A549 (cell line): ENCODE results near the gene RGS6. TPM values are rescaled to one million over a fixed set of nuclear protein-coding genes. Genes with fewer than 3 reads are reported as not detected.
"Not testable (repeated sequence)": the region's sequence is repeated elsewhere in the genome, so short reads cannot be mapped to it uniquely, and the experiment has no call there.

Experiments
- ATAC-seq, 2 experiments: fragments of 200-7000 bp in 1 of 2; fragments of >200 bp in 1 of 2; cut with Nextera tagmentation in 1 of 2; cut with Tn5 transposase in 1 of 2; 3 replicates each; pipeline versions ENCODE4 v1.8.0 to v1.9.1; 2018 to 2020; ENCODE audit warnings: mild to moderate bottlenecking in 1 of 2, moderate library complexity in 1 of 2
- CTCF ChIA-PET: fragments of 300-600 bp; sonication (Branson Sonifier 250); formaldehyde crosslinking; extraction: SDS; loops from one replicate; lab custom pipeline; 2021; ENCODE audit warnings: antibody characterized with exemption, inconsistent platforms; lab: Yijun Ruan, JAX
- POLR2A ChIA-PET: fragments of 350-600 bp; formaldehyde crosslinking; extraction: SDS; loops from one replicate; lab custom pipeline; 2021; ENCODE audit warnings: antibody characterized with exemption, inconsistent platforms; lab: Yijun Ruan, JAX
- DNase-seq, 2 experiments: peaks; one replicate each; pipeline versions ENCODE4 v3.0.0 to v3.0.0-alpha.2; 2011 to 2016; ENCODE audit warnings: low read depth in 1 of 2, low spot score in 1 of 2
- FAIRE-seq: peaks from 2 replicates; lab custom pipeline; 2011; peaks lifted over from hg19 to GRCh38; lab: Jason Lieb, UNC
- H3K27ac ChIP-seq, 2 experiments: fragments of >200 bp; sonication (Bioruptor Twin); formaldehyde crosslinking; 3 replicates each; pipeline ENCODE4 v1.5.1; 2016 to 2017
- H3K4me1 ChIP-seq: fragments of >200 bp; sonication (Bioruptor Twin); formaldehyde crosslinking; 3 replicates; pipeline ENCODE4 v1.6.1; 2016
- H3K4me2 ChIP-seq: fragments of >200 bp; sonication (Bioruptor Twin); formaldehyde crosslinking; 3 replicates; pipeline ENCODE4 v1.6.1; 2016
- H3K4me3 ChIP-seq: fragments of >200 bp; sonication (Bioruptor Twin); formaldehyde crosslinking; 3 replicates; pipeline ENCODE4 v1.5.1; 2016
- H3K9me3 ChIP-seq: fragments of >200 bp; sonication (Bioruptor Twin); formaldehyde crosslinking; 3 replicates; pipeline ENCODE4 v1.6.1; 2016
- ATOH8 ChIP-seq: fragments of 250-450 bp; sonication (Bioruptor Pico); IDR thresholded peaks from 2 replicates; pipeline ENCODE4 v1.5.0; 2020; ENCODE audit warnings: low read depth, mild to moderate bottlenecking, moderate library complexity
- BCL3 ChIP-seq: fragments of >200 bp; sonication (Bioruptor Twin); formaldehyde crosslinking; IDR thresholded peaks from 3 replicates; pipeline ENCODE4 v1.6.1; 2016
- BHLHE40 ChIP-seq: IDR thresholded peaks from 2 replicates; pipeline ENCODE4 v1.6.1; 2012; ENCODE audit warnings: low read depth, low read length, inconsistent platforms
- CHD4 ChIP-seq: fragments of 200-600 bp; sonication (generic); IDR thresholded peaks from 2 replicates; pipeline ENCODE4 v1.6.1; 2016; ENCODE audit warnings: antibody characterized with exemption, mild to moderate bottlenecking, borderline replicate concordance
- ESRRA ChIP-seq: fragments of 150-350 bp; IDR thresholded peaks from 2 replicates; pipeline ENCODE4 v1.6.1; 2014; ENCODE audit warnings: mild to moderate bottlenecking, low read length, borderline replicate concordance
- FOSL2 ChIP-seq, 2 experiments: fragments of 450-650 bp in 1 of 2; fragments of >200 bp in 1 of 2; sonication (Bioruptor Twin) in 1 of 2; formaldehyde crosslinking; IDR thresholded peaks; 2 replicates each; pipeline versions ENCODE4 v1.5.0 to v1.6.1; 2016 to 2020; ENCODE audit warnings: mild to moderate bottlenecking in 1 of 2, moderate library complexity in 1 of 2
- FOXS1 ChIP-seq: fragments of 250-450 bp; sonication (Bioruptor Pico); IDR thresholded peaks from 2 replicates; pipeline ENCODE4 v1.5.0; 2020; ENCODE audit warnings: mild to moderate bottlenecking, moderate library complexity
- HEYL ChIP-seq: fragments of 250-450 bp; sonication (Bioruptor Pico); IDR thresholded peaks from 2 replicates; pipeline ENCODE4 v1.8.0; 2021; ENCODE audit warnings: mild to moderate bottlenecking, moderate library complexity
- HOXB5 ChIP-seq: fragments of 250-450 bp; sonication (Bioruptor Pico); IDR thresholded peaks from 2 replicates; pipeline ENCODE4 v1.5.0; 2020; ENCODE audit warnings: mild to moderate bottlenecking, moderate library complexity
- KDM1A ChIP-seq: fragments of 200-600 bp; sonication (generic); IDR thresholded peaks from 2 replicates; pipeline ENCODE4 v1.6.1; 2016; ENCODE audit warnings: low read depth, mild to moderate bottlenecking
- KDM5A ChIP-seq: fragments of 200-600 bp; sonication (generic); IDR thresholded peaks from 2 replicates; pipeline ENCODE4 v1.6.1; 2016; ENCODE audit warnings: antibody characterized with exemption, mild to moderate bottlenecking
- MAFK ChIP-seq: fragments of 450-650 bp; IDR thresholded peaks from 2 replicates; pipeline ENCODE4 v1.6.1; 2014; ENCODE audit not compliant: partially characterized antibody
- POLR2A ChIP-seq: IDR thresholded peaks from 2 replicates; pipeline ENCODE4 v1.6.1; 2012; ENCODE audit warnings: mild to moderate bottlenecking, low read length
- ZC3H11A ChIP-seq: fragments of 450-650 bp; IDR thresholded peaks from 2 replicates; pipeline ENCODE4 v1.6.1; 2014; ENCODE audit warnings: antibody characterized with exemption, mild to moderate bottlenecking
- WGBS: methylation state at CpG from one replicate; pipeline ENCODE4 v1.1.6; 2017; ENCODE audit errors: missing lambda C conversion rate; 5-methylcytosine and 5-hydroxymethylcytosine counted together
- polyA plus RNA-seq, 4 experiments: library from polyadenylated mRNA; depleted of rRNA in 3 of 4; stranded (reverse); fragments of >200 nt; fragmentation: RNase III in 1 of 4; extraction: RNeasy Plus Mini Kit Qiagen cat#74134 plus additional on column Dnase treatment in 1 of 4; gene quantifications; 2 replicates in 3 of 4; 3 replicates in 1 of 4; pipeline ENCODE4 v1.2.3, GENCODE V29; 2011 to 2017

Gene RGS6
- polyA plus RNA-seq, 2 of the 4 experiments (the other 2 are of a cell fraction): not detected

GRCh38 chr14:72471346-72471745 is 539.1 kb downstream of the RGS6 start:
- DNase-seq (no peak), FAIRE-seq (no peak), ATAC-seq (0 out of 6 replicates have a peak, but pooled peaks of 1 of the 2 experiments have one; percentile 34)
- no peak overlapping the region for H3K4me2 ChIP-seq
- WGBS: 19% methylated on average over 6 of the region's 6 CpGs
- TF ChIP-seq FOSL2 (IDR thresholded peaks at IDR 0.05) (no peak), FOSL2 (CRISPR knock-in tag; IDR thresholded peaks at IDR 0.05) (no peak), BHLHE40 (no peak), MAFK (no peak)
- H3K4me3 ChIP-seq: no peak overlapping the region
- no peaks in the 10 kb centered on the region for H3K9me3 ChIP-seq
- no peak overlapping the region for H3K27ac ChIP-seq
- no peaks in the 10 kb centered on the region for H3K4me1 ChIP-seq
- ChIA-PET POLR2A (no interaction called here), CTCF (no interaction called here)

- ATAC-seq (peak in 1 of 2 experiments; percentile 53; a peak in 3 of 6 replicates), FAIRE-seq (no peak)
Measured at GRCh38 chr14:72472845-72473244, 540.6 kb downstream of the RGS6 start.

GRCh38 chr14:72476657-72477499 is 544.6 kb downstream of the RGS6 start:
- POLR2A ChIA-PET: no interaction called here
- Histone ChIP-seq H3K9me3 (no peaks in the 10 kb centered on the region), H3K27ac (no peak overlapping the region), H3K4me1 (no peaks in the 10 kb centered on the region), H3K4me2 (peak overlapping the region; percentile 47), H3K4me3 (no peak overlapping the region)
- CTCF ChIA-PET: interaction anchor here (1.1 to 2.3 kb wide), 3 partner anchors 11 to 40 kb away, joined by 4 to 9 read pairs (median 4); no protein-coding TSS in a partner anchor
- DNase-seq (peak in 1 of 2 experiments; percentile 1), FAIRE-seq (no peak), ATAC-seq (no peak)
- TF ChIP-seq POLR2A (no peak), ATOH8 (CRISPR knock-in tag) (no peak), MAFK (no peak), CHD4 (no peak)
- 2% methylated on average over 8 of the region's 8 CpGs for WGBS

More at GRCh38 chr14:72472845-72473244, 540.6 kb downstream of the RGS6 start:
- no peak for TF ChIP-seq KDM5A
- TF ChIP-seq FOXS1: no peak
- TF ChIP-seq ESRRA: no peak
- no peak for TF ChIP-seq BCL3
- TF ChIP-seq HOXB5 (CRISPR knock-in tag): no peak
- TF ChIP-seq HEYL (CRISPR knock-in tag): no peak
- TF ChIP-seq KDM1A: no peak
- TF ChIP-seq ZC3H11A: no peak
- DNase-seq: peak in 1 of 2 experiments; percentile 19
- Histone ChIP-seq H3K4me2 (no peak overlapping the region), H3K27ac (no peak overlapping the region), H3K9me3 (no peaks in the 10 kb centered on the region), H3K4me3 (no peak overlapping the region), H3K4me1 (no peaks in the 10 kb centered on the region)
- 55% methylated on average over 14 of the region's 14 CpGs for WGBS
- POLR2A ChIA-PET: no interaction called here
- CTCF ChIA-PET: interaction anchor here (1.0 to 2.2 kb wide), 4 partner anchors 10 to 430 kb away, joined by 4 to 11 read pairs (median 6); no protein-coding TSS in a partner anchor

GRCh38 chr14:72477578-72477977 is 545.3 kb downstream of the RGS6 start:
- CTCF ChIA-PET: interaction anchor here (0.7 to 2.3 kb wide), 4 partner anchors 10 to 1787 kb away, joined by 3 to 9 read pairs (median 4); no protein-coding TSS in a partner anchor
- H3K4me1 ChIP-seq, H3K4me3 ChIP-seq, ATAC-seq, POLR2A ChIA-PET, H3K27ac ChIP-seq, DNase-seq, H3K9me3 ChIP-seq, H3K4me2 ChIP-seq, FAIRE-seq: not testable (repeated sequence)
- WGBS: under 1% methylated on average over 5 of the region's 5 CpGs
